ENCODE measurements around the gene RARA. TPM values are rescaled to one million over a fixed set of nuclear protein-coding genes. Genes with fewer than 3 reads are reported as not detected.

RARA gene
- polyA plus RNA-seq, 3 donors = 14.9 to 63.9 (median 29.4) TPM

DNA sequence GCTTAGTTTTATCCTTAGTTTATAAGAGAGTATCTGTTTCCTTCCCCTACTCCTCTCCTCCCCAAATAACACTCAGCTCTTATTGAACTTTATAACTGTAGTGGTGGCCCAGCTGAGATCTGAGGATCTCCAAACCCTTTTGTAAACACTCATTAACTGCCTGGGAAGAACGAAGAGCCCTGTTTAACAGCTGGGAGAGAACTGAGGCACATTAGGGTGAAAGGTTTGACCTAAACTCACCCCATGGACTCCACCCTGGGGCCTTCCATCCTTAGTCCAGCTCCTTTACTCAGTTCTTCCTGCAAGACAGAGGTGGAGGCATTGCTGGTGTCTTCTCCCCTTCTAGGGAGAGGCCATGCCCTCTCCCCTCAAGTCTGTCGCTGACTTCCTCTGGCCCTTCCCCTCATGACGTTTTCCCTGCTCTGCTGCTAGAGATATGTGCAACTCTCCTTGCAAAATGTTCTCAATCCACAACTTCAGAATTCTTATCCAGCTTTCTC, 1.2 kb upstream of the RARA start:
- Mint-ChIP-seq H3K4me3 (no peak overlapping the region), H3K9me3 (no peaks in the 10 kb centered on the region), H3K27me3 (ENCODE audit: low read depth in 3 of 3) (peaks cover 0 to 6% (median 5%) of the 10 kb centered on the region in 3 donors), H3K36me3 (peaks cover 0 to 3% of the 10 kb centered on the region in 2 donors), H3K27ac (no peak overlapping the region), H3K4me1 (peaks cover 11% of the 10 kb centered on the region)
- peaks cover 25% of the 10 kb centered on the region for H4K20me1 ChIP-seq (ENCODE audit: insufficient read depth, low read length)
- peaks cover 64 to 74% of the 10 kb centered on the region in 2 donors for H3K4me1 ChIP-seq (ENCODE audit: control insufficient read depth in 1 of 2, insufficient read depth in 2 of 2, low read length in 2 of 2)
- WGBS (ENCODE audit: insufficient coverage) = 0% methylated on average over 2 of the region's 3 CpGs
- TF ChIP-seq, protein P1, sequence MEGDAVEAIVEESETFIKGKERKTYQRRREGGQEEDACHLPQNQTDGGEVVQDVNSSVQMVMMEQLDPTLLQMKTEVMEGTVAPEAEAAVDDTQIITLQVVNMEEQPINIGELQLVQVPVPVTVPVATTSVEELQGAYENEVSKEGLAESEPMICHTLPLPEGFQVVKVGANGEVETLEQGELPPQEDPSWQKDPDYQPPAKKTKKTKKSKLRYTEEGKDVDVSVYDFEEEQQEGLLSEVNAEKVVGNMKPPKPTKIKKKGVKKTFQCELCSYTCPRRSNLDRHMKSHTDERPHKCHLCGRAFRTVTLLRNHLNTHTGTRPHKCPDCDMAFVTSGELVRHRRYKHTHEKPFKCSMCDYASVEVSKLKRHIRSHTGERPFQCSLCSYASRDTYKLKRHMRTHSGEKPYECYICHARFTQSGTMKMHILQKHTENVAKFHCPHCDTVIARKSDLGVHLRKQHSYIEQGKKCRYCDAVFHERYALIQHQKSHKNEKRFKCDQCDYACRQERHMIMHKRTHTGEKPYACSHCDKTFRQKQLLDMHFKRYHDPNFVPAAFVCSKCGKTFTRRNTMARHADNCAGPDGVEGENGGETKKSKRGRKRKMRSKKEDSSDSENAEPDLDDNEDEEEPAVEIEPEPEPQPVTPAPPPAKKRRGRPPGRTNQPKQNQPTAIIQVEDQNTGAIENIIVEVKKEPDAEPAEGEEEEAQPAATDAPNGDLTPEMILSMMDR (IDR thresholded peaks at IDR 0.05) = no peak
- peak overlapping the region in 1 of 3 experiments; percentile 80 for H3K4me3 ChIP-seq (replicated peaks in 1 of 3; ENCODE audit: low read depth in 2 of 3, low read length in 3 of 3)
- no peak overlapping the region for H2AFZ ChIP-seq (ENCODE audit: insufficient read depth, low read depth, low read length, poor library complexity, severe bottlenecking)
- H3K36me3 ChIP-seq (replicated peaks in 1 of 2; ENCODE audit: control insufficient read depth in 1 of 2, insufficient read depth in 2 of 2, low read length in 2 of 2) = no peaks in the 10 kb centered on the region
- H3K4me2 ChIP-seq (replicated peaks; ENCODE audit: extremely low read depth, low read length, poor library complexity, severe bottlenecking) = peak overlapping the region; percentile 90
- intact Hi-C loops (cut with micrococcal nuclease) = loop anchor here (5.0 to 10.0 kb wide), 2 partner anchors 35 to 227 kb away; no protein-coding TSS in a partner anchor
- H3K27me3 ChIP-seq (ENCODE audit: control insufficient read depth in 2 of 2, insufficient read depth in 2 of 2, low read length in 2 of 2) = no peaks in the 10 kb centered on the region
- no peaks in the 10 kb centered on the region for H3K9me3 ChIP-seq (replicated peaks in 1 of 2; ENCODE audit: control insufficient read depth in 1 of 2, insufficient read depth in 1 of 2, low read length in 2 of 2)
- H3K79me2 ChIP-seq (ENCODE audit: insufficient read depth, low read length) = peaks cover 5% of the 10 kb centered on the region
- DNase-seq = peak; percentile 61 to 71 (median 70)
- no peak overlapping the region for H3K9ac ChIP-seq (ENCODE audit: insufficient read depth, low read length, poor library complexity, severe bottlenecking)
- H3K27ac ChIP-seq (ENCODE audit: low read depth in 1 of 2, low read length in 2 of 2) = peak overlapping the region in 1 of 2 donors; percentile 46

DNA sequence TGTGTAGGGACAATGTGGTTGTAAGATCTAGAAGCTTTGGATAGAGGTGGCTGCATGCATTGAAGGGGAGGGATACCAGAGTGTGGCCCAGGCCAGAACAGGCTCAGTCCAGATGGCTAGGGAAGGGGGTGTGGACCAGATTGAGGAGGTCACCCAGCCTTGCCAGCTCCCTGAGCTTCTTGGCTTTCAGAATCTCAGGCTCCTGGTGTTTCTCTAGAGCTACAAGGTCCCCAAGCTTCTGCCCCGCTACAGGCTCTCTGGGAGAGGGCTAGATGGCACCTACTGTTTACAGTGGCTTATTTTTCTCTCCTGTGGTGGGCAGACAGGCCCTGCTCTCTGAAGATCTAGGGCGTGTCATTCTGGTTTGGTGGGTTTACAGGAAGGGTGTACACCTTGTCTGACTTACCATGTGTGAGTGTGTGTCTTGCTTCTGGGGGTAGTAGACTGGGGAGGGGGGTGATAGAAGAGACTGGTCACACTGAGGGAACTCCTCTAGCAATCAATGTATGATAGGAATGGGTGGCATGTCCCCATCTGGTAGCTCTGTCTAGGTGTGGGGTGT, 1.1 kb downstream of the RARA start:
- H3K79me2 ChIP-seq (ENCODE audit: insufficient read depth, low read length) = peaks cover 5% of the 10 kb centered on the region
- Mint-ChIP-seq H3K9me3 (peaks cover 0 to 2% (median 0%) of the 10 kb centered on the region in 7 donors), H3K4me3 (peak overlapping the region in 1 of 2 donors; percentile 11), H3K36me3 (peaks cover 0 to 7% of the 10 kb centered on the region in 2 donors), H3K27me3 (ENCODE audit: low read depth in 3 of 3) (peaks cover 0 to 8% (median 8%) of the 10 kb centered on the region in 3 donors), H3K4me1 (peaks cover 9% of the 10 kb centered on the region), H3K27ac (peak overlapping the region in 1 of 7 donors; percentile 75)
- no peak for DNase-seq
- no peaks in the 10 kb centered on the region for H3K27me3 ChIP-seq (ENCODE audit: control insufficient read depth in 2 of 2, insufficient read depth in 2 of 2, low read length in 2 of 2)
- WGBS (ENCODE audit: insufficient coverage) = no CpG with 5 or more reads among the region's 2 CpGs
- H3K4me3 ChIP-seq (replicated peaks in 1 of 3; ENCODE audit: low read depth in 2 of 3, low read length in 3 of 3) = peak overlapping the region in 1 of 3 experiments; percentile 80
- peak overlapping the region; percentile 90 for H3K4me2 ChIP-seq (replicated peaks; ENCODE audit: extremely low read depth, low read length, poor library complexity, severe bottlenecking)
- peaks cover 74 to 84% of the 10 kb centered on the region in 2 donors for H3K4me1 ChIP-seq (ENCODE audit: control insufficient read depth in 1 of 2, insufficient read depth in 2 of 2, low read length in 2 of 2)
- TF ChIP-seq, protein P1 (IDR thresholded peaks at IDR 0.05) = no peak
- intact Hi-C loops (cut with micrococcal nuclease) = loop anchor here (5.0 to 10.0 kb wide), 2 partner anchors 32 to 225 kb away; no protein-coding TSS in a partner anchor
- no peak overlapping the region for H3K27ac ChIP-seq (ENCODE audit: low read depth in 1 of 2, low read length in 2 of 2)
- H2AFZ ChIP-seq (ENCODE audit: insufficient read depth, low read depth, low read length, poor library complexity, severe bottlenecking) = no peak overlapping the region
- peaks cover 25% of the 10 kb centered on the region for H4K20me1 ChIP-seq (ENCODE audit: insufficient read depth, low read length)
- no peak overlapping the region for H3K9ac ChIP-seq (ENCODE audit: insufficient read depth, low read length, poor library complexity, severe bottlenecking)
- H3K36me3 ChIP-seq (replicated peaks in 1 of 2; ENCODE audit: control insufficient read depth in 1 of 2, insufficient read depth in 2 of 2, low read length in 2 of 2) = no peaks in the 10 kb centered on the region
- H3K9me3 ChIP-seq (replicated peaks in 1 of 2; ENCODE audit: control insufficient read depth in 1 of 2, insufficient read depth in 1 of 2, low read length in 2 of 2) = no peaks in the 10 kb centered on the region

Measured in CD14-positive monocyte (primary cell).